BJ (cell line): Measurements from ENCODE around the gene HOGA1. TPM values are rescaled to one million over a fixed set of nuclear protein-coding genes. Genes with fewer than 3 reads are reported as not detected.

Experiments used
- CTCF ChIA-PET: fragments of 350-600 bp; formaldehyde crosslinking; extraction: SDS; loops from one replicate; lab custom pipeline; 2021; ENCODE audit warnings: antibody characterized with exemption, inconsistent platforms; lab: Yijun Ruan, JAX
- POLR2A ChIA-PET: fragments of 300-600 bp; sonication (Branson Sonifier 250); formaldehyde crosslinking; extraction: SDS; loops from one replicate; lab custom pipeline; 2021; ENCODE audit warnings: antibody characterized with exemption; lab: Charles Lee
- DNase-seq: peaks from one replicate; pipeline ENCODE4 v3.0.0-alpha.2; 2011; ENCODE audit warnings: low read depth
- H3K27me3 ChIP-seq: 2 replicates; pipeline ENCODE4 v1.6.0; 2011; ENCODE audit warnings: low read length; ENCODE audit not compliant: control insufficient read depth, insufficient read depth
- H3K36me3 ChIP-seq: 2 replicates; pipeline ENCODE4 v1.5.1; 2011; ENCODE audit warnings: low read length; ENCODE audit not compliant: control insufficient read depth, insufficient read depth
- H3K4me3 ChIP-seq: 2 replicates; pipeline ENCODE4 v1.5.1; 2011; ENCODE audit warnings: low read depth, mild to moderate bottlenecking, control low read depth, low read length
- CTCF ChIP-seq: IDR thresholded peaks from 2 replicates; pipeline ENCODE4 v1.5.1; 2011; ENCODE audit warnings: low read depth, mild to moderate bottlenecking, control low read depth, inconsistent platforms, low read length, moderate library complexity; ENCODE audit not compliant: insufficient read depth
- polyA plus RNA-seq: library from polyadenylated mRNA; depleted of rRNA; stranded (reverse); fragments of >200 nt; gene quantifications from 2 replicates; pipeline ENCODE4 v1.2.3, GENCODE V29; 2011

HOGA1 gene
- polyA plus RNA-seq, 1 experiment: 0.17 TPM

DNA sequence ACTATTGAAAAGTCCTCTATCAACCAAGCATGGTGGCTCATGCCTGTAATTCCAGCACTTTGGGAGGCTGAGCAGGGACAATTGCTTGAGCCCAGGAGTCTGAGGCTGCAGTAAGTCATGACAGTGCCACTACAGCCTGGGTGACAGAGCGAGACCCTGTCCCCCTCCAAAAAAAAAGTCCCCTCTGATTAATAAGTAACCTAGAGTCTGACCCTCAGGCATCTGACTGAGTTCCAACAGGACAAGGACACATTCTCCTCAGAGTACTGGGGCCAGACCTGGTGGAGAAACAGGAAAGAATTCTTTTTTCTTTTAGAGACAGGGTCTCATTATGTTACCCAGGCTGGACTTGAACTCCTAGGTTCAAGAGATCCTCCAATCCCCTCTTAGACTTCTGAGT, 39.1 kb downstream of the HOGA1 start:
- DNase-seq: no peak
- Histone ChIP-seq H3K27me3 (no peaks in the 10 kb centered on the region), H3K36me3 (no peaks in the 10 kb centered on the region), H3K4me3 (no peak overlapping the region)
- POLR2A ChIA-PET: interaction anchor here (0.7 kb wide), 1 partner anchor 92 kb away, joined by 15 read pairs; no protein-coding TSS in a partner anchor
- TF ChIP-seq CTCF: no peak
- CTCF ChIA-PET: interaction anchor here (0.9 to 3.7 kb wide), 3 partner anchors 10 to 69 kb away, joined by 3 to 16 read pairs (median 3); partner anchors contain the start of gene ANKRD2

DNA sequence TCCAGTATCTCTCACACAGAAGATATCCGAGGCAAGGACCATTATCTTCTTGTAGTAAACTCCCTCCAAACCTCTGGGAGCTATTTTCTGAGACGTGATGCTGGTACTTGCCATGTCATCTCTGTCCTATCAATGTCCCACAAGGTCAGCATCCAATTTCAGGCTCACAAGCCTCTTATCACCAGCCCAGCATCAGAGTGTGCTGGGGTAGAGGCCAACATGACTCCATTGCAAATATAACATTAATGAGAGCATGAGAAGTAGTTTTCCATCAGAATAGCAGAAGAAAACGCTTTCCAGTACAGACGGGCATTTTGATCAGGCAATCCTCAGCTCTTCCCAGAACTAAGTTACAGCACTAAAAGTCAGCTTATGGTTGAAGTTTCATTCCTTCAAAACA, 43.5 kb downstream of the HOGA1 start:
- no peak for TF ChIP-seq CTCF

DNA sequence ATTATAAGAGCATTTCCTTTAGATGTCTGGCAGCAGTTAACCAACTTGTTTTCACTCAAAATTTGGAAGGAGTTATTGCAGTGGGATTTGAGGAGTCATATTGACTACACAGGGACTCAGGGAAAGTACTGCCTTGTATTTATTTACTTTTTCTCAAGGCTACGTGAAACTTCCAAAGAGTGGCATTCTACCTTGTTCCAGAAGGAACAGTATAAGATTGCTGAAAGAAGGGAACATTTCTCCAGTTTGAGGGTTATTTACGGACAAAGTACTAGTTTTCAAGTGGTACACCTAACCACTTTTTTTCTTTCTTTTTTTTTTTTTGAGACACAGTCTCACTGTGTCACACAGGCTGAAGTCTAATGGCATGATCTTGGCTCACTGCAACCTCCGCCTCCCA, 44.0 kb downstream of the HOGA1 start:
- no peaks in the 10 kb centered on the region for H3K27me3 ChIP-seq
- TF ChIP-seq CTCF: no peak
- ChIA-PET POLR2A (no interaction called here), CTCF (no interaction called here)
- DNase-seq: no peak
- H3K4me3 ChIP-seq: no peak overlapping the region
- H3K36me3 ChIP-seq: 0 out of 2 replicates have a peak, but pooled peaks cover 1% of the 10 kb centered on the region

More for the DNA sequence above, 43.5 kb downstream of the HOGA1 start:
- CTCF ChIA-PET: interaction anchor here (1.1 to 1.3 kb wide), 2 partner anchors 11 to 15 kb away, joined by 4 to 6 read pairs; no protein-coding TSS in a partner anchor
- Histone ChIP-seq H3K36me3 (0 out of 2 replicates have a peak, but pooled peaks cover 1% of the 10 kb centered on the region), H3K4me3 (no peak overlapping the region), H3K27me3 (no peaks in the 10 kb centered on the region)
- POLR2A ChIA-PET: no interaction called here
- DNase-seq: no peak

DNA sequence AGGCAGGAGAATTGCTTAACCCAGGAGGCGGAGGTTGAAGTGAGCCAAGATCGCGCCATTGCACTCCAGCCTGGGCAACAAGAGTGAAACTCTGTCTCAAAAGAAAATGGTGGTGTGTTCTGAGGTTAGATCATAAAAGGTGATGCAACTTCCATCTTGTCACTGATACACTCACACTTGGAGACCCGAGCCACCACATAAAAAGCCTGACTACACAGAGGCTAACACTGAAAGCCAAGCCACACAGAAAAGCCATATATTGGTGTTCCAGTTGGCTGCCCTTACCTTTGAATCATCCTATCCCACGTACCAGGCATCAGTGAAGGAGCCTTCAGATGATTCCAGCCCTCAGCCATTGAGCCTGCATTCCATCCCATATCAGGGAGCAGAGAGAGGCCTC, 45.1 kb downstream of the HOGA1 start:
- CTCF ChIA-PET: no interaction called here
- POLR2A ChIA-PET: no interaction called here

GRCh38 chr10:97631098-97631497, 46.9 kb downstream of the HOGA1 start:
- Histone ChIP-seq H3K4me3 (no peak overlapping the region), H3K36me3 (0 out of 2 replicates have a peak, but pooled peaks cover 1% of the 10 kb centered on the region), H3K27me3 (no peaks in the 10 kb centered on the region)
- TF ChIP-seq CTCF: no peak
- POLR2A ChIA-PET: no interaction called here
- DNase-seq: no peak
- CTCF ChIA-PET: no interaction called here

More for the DNA sequence above, 45.1 kb downstream of the HOGA1 start:
- H3K36me3 ChIP-seq: 0 out of 2 replicates have a peak, but pooled peaks cover 1% of the 10 kb centered on the region
- no peak for TF ChIP-seq CTCF
- H3K27me3 ChIP-seq: no peaks in the 10 kb centered on the region
- no peak for DNase-seq
- no peak overlapping the region for H3K4me3 ChIP-seq
